Endometrial microvascular endothelial cells (primary cell): ENCODE measurements around the gene KRT9. TPM values are rescaled to one million over a fixed set of nuclear protein-coding genes. Genes with fewer than 3 reads are reported as not detected.
"Not testable (repeated sequence)": the region's sequence is repeated elsewhere in the genome, so short reads cannot be mapped to it uniquely, and the experiment has no call there.

Experiments
- in situ Hi-C: cut with HindIII; loops from 2 replicates; pipeline ENCODE4 v1.10.0; 2017; ENCODE audit warnings: low sequenced_read_pairs, low pct_unique_long_range_greater_than_20kb; ENCODE audit errors: inconsistent ontology term
- total RNA-seq: library from RNA; depleted of rRNA; stranded (reverse); fragments of >200 nt; gene quantifications from one replicate; pipeline ENCODE4 v1.2.3, GENCODE V29; 2015; ENCODE audit errors: inconsistent ontology term

The KRT9 gene, protein sequence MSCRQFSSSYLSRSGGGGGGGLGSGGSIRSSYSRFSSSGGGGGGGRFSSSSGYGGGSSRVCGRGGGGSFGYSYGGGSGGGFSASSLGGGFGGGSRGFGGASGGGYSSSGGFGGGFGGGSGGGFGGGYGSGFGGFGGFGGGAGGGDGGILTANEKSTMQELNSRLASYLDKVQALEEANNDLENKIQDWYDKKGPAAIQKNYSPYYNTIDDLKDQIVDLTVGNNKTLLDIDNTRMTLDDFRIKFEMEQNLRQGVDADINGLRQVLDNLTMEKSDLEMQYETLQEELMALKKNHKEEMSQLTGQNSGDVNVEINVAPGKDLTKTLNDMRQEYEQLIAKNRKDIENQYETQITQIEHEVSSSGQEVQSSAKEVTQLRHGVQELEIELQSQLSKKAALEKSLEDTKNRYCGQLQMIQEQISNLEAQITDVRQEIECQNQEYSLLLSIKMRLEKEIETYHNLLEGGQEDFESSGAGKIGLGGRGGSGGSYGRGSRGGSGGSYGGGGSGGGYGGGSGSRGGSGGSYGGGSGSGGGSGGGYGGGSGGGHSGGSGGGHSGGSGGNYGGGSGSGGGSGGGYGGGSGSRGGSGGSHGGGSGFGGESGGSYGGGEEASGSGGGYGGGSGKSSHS
- total RNA-seq = not detected

DNA sequence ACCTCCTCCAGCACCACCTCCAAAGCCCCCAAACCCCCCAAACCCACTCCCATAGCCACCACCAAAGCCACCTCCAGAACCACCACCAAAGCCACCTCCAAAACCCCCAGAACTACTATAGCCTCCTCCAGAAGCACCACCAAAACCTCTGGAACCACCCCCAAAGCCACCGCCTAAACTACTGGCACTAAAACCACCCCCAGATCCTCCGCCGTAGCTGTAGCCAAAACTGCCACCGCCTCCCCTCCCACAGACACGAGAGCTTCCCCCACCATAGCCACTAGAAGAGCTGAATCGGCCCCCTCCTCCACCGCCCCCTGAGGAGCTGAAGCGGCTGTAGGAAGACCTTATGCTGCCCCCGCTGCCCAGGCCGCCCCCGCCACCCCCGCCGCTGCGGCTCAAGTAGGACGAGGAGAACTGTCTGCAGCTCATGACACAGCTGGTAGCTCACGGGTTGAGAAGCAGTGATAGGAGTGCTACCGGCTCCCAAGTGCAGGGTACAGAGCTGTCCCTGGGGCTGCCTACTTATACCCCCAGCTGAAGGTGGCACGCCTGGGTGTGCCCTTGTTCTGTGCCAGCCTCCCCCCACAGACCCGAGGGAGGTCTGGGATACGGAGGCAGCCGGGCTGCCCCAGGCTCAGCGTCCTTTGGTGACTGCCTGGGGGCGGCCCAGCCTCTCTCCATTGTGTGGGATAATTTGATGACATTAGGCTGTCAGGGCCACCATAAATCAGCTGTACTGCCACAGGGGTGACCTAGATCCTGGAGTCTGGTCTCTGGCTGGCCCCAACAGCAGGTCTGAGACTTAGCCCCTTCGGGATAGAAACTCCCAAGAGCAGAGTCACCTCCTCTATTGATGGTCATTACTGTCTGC lies at the start of gene KRT9:
KRT9 (minus strand) TSS at position 499 of the 874 bp plus-strand sequence; CDS start at position 432, 67 bp downstream.
- in situ Hi-C loops = no loop called here

- in situ Hi-C loops = not testable (repeated sequence)
These were observed 49.6 kb upstream of the KRT9 start for GRCh38 chr17:41621435-41621817.

DNA sequence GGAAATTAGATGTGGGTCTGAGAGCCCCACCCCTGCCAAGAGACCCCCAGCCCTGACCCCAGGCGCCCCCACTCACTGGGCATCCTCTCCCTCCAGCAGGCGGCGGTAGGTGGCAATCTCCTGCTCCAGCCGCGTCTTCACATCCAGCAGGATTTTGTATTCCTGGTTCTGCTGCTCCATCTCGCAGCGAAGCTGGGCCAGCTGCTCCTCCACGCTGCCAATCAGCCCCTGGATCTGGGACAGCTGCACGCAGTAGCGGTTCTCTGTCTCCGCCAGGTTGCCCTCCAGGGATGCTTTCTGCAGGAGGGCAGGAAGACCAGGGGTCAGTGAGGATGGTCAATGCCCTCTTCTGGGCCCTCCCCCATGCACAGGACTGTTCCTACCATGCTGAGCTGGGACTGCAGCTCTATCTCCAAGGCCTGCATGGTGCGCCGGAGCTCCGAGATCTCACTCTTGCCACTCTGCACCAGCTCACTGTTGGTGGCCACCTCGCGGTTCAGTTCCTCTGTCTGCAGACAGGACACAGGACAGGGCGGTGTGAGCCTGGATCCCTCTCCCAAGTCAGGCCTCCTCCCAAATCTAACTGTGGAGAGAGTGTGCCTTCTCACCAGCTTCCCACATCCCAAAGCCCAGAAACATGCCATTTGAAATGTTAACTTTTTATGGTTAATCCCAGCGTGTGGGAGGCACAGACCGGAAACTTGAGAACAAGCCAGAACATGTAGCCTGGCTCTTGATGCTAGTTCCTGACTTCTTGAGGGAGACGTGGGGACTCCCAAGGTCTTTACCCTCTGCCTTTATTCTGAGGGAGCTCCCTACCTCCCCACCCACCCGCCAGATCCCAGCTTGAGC lies 49.0 kb upstream of the KRT9 start:
- in situ Hi-C loops = no loop called here

DNA sequence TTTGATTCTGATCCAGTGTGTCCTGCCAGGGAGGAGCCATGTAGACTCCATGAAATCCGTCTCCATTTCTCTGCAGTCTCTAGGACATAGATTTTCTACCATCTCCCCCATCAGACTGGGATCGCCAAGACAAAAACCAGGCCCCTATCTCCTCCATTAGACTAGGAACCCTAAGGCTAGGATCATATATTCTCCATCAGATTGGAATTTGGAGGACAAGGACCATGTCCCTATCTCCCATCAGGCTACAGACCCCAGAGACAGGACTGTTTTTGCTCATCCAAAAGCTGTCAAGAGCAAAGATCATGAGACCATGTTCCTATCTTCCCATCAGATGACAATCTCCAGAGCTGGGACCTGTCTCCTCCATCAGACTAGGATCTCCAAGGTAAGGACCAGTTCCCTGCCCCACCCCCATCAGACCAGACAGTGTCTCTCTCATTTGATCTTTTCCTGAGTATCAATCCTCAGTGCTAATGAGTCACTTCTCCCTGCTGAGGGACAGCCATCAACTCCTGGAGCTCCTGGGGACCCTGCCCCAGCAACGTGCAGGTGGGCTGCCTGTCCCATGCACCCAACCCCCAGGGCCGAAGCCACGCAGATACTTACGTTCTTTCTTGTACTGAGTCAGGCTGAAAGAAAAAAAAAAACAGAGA lies 48.2 kb upstream of the KRT9 start:
- in situ Hi-C loops = not testable (repeated sequence)

GRCh38 chr17:41619036-41619926 lies 47.4 kb upstream of the KRT9 start:
- in situ Hi-C loops = no loop called here

GRCh38 chr17:41618341-41619035 lies 46.6 kb upstream of the KRT9 start:
- in situ Hi-C loops = no loop called here

DNA sequence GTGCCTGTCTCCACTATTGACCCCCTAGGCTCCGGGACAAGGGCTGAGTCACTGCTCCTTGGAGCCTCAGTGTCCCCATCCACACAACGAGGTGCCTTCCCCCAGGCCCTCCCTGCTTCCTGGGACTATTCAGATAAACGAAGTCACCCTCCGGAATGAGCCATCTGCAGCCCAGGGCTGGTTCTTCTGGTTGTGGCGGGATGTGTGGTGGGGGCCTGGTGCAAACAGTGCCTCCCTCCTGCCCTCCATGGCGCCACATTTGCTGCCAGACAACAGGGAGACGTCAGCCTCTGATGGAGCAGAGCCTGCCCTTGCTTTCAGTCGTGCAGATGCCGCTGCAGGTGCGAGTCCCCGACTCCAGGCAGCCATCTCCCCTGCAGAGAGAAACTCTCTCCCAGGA lies 45.8 kb upstream of the KRT9 start:
- in situ Hi-C loops = no loop called here

DNA sequence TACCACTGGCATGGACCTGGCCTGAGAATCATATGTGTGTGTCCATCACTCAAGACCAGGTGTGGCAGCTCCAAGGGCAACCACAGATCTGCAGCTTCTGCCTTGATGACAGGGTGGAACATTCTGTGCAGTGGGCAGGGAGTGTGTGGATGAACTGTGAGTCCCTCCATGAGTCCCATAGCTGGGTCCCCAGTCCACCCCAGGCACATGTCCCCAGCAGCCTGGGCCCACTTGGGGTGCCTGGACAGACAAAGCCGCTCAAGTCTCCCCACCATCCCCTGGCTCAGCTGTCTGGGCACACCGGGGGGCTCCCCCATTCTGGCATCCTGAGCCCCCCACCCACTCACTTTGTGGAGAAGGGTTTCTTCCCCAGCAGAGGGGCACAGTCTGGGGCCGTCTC lies 45.3 kb upstream of the KRT9 start:
- in situ Hi-C loops = no loop called here

DNA sequence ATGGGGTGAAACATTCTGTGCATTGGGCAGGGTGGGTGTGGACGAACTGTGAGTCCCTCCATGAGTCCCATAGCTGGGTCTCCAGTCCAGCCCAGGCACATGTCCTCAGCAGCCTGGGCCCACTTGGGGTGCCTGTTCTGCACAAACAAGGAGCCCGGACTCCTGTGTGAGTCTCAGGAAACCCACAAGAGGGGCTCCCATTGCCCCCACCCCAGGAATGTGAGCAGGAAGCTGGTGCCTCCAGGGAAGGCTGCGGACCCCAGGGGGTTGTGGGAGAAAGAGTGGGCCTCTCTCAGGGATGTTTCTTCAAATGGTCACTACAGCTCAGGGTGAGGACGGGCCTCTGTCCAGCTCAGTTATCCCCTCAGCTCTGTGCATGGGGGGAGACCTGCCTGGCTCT lies 44.6 kb upstream of the KRT9 start:
- in situ Hi-C loops = not testable (repeated sequence)

DNA sequence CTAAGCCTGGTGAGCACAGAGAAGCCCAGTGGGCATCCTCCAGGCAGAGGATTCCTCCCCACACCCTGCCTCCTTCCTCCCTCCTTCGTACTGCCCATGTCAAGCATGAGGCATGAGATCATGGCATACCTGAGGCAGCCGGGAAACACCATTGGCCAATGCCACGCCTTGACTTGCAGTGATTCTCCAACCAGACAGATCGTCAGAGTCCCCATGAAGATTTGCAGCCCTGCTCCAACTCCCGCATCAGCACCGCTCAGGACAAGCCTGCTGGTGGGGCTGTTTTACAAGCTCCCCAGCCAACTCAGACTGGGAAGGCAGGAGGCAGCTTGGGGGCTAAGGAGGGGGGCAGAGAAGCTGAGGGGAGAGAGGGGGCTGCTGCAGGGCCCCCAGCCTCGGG lies 43.6 kb upstream of the KRT9 start:
- in situ Hi-C loops = no loop called here

DNA sequence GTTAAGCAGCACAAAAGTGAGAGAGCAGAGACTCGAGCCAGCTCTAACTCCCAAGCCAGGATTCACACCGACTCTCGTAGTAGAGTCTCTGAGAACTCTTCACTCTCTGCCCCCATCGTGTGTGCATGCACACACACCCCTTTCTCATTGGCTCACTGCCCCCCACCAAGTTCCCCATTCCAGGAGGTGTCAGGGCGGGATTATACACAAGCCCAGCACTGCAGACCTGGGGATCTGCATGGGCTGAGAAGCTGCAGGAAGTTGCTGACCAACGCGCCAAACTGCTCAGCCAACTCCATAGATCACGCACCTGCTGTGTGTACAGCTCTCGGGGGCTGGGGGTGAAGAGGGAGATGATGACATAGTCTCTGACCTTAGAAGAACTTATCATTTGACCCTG lies 42.9 kb upstream of the KRT9 start:
- in situ Hi-C loops = not testable (repeated sequence)

DNA sequence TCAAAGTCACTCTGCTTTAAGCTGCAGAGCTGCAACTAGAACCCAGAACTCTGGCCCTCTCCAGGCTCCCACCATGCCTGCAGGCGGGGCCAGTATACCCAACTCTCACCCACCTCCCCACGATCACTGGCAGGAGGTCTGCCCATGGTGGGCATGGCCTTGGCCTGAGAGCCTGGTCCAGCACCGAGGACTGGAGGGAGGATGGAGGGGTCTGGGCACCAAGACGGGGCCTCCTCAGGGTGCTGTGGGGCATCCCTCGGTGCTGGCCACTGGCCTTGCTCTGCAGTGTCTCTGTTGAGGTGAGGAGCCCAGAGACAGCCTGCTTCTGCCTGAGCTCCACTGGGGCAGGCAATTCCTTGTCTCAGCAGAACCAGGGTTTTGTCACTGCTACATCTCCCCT lies 42.2 kb upstream of the KRT9 start:
- in situ Hi-C loops = no loop called here

DNA sequence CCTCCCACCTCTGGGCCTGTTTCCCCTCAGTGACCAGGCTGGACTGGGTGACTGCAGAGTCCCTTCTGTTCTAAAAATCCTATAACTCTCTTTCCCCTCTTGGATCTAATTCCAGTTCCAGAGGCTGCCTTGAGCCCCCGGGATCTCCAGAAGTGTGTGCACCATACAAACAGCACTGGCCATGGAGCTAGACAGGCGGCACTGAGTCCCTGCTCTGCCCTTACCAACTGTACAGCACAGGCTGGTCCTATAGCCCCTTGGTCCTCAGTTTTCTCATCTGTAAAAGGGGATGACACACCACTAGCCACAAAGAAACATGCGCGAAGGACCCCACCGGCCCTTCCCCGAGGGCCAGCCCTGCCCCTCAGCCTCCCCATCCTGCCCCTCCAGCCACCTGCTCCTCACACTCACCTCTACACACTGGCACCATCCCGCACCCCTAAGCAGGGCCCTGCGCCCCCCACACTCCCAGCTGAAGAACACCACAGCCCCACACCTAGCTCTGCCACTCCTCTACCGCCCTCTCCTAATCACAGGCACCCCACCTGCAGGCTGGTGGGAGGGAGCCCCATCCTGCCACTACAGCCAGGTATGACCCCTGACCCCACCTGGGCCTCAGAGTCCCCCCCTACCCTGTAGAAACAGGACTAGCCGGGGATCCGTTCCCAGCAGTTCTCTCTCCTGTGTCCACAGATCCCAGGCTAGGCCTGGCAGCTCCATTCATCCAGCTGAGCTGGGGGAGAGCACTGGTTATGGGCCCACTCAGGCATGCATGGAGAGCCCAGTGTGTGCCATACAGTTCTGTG lies 41.6 kb upstream of the KRT9 start:
- in situ Hi-C loops = no loop called here

DNA sequence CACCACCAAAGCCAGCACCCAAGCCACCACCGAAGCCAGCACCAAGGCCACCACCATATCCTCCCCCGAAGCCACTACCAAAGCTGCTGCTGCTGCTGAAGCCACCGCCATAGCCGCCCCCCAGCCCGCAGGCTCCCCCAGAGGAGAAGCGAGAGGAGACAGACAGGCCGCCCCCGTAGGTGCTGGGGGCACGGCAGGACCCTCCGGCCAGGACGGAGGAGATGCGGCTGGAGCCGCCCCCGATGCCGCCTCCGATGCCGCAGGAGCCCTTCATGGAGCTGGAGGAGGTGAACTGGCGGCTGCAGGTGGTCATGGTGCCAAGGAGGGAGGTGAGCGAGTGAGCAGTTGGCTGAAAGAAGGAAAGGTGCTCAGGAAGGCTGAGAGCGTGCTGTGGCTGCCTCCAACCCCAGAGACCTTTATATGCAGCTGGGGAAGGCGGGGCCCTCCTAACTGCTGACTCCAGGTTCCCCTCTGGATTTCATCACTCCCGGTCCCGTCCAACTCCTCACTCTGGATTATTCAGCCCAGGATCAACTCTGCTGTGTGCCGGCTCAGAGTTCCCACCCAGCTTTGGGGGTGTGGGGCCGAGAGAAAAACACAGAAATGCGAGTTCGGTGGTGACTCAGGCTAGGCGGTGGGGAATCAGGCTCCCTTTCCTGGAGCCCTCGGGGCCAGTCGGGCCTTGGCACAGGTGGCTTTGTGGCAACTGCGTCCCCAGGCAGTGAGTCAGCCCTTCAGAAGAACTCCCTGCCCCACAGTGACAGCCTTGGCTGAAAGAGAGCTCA lies 40.7 kb upstream of the KRT9 start, which contains the start of gene KRT16:
KRT16 (minus strand) TSS at position 392 of the 785 bp plus-strand sequence; CDS start at position 313, 79 bp downstream.
- in situ Hi-C loops = not testable (repeated sequence)

DNA sequence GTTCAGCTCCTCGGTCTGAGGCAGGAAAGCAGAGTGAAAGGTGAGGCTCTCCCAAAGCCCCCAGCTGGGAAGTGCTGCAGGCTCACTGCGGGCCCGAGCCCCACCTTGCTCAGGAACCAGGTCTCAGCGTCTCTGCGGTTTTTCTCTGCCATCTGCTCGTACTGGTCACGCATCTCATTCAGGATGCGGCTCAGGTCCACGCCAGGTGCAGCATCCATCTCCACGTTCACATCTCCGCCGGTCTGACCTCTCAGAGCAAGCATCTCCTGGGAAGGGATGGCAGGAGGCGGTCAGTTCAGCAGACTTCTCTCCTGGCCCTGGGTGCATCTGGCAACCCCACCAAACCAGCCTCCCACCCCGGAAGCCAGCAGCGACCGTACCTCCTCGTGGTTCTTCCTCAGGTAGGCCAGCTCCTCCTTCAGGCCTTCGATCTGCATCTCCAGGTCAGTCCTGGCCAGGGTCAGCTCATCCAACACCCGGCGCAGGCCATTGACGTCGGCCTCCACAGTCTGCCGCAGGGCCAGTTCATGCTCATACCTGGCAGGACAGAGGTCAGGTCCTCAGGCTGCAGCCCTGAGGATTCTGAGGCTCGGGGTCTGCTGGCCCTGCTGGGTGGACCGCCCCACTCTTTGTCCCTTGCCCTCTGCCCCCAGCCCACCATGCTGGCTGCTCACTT lies 39.2 kb upstream of the KRT9 start:
- in situ Hi-C loops = no loop called here
